ENCODE results near the gene EPM2AIP1.

- TF ChIP-seq CTCF (IDR thresholded peaks at IDR 0.05) (no peak), ZFX (IDR thresholded peaks at IDR 0.05; ENCODE audit: borderline replicate concordance) (no peak)
Observed at GRCh38 chr3:37032961-37033360, 40.0 kb upstream of the EPM2AIP1 start.
